ENCODE measurements around the gene SSBP2. TPM values are rescaled to one million over a fixed set of nuclear protein-coding genes. Genes with fewer than 3 reads are reported as not detected.
"Not testable (repeated sequence)": the region's sequence is repeated elsewhere in the genome, so short reads cannot be mapped to it uniquely, and the experiment has no call there.

Gene SSBP2
- total RNA-seq, 1 donor from 2014 or later, result 85.8 TPM

DNA sequence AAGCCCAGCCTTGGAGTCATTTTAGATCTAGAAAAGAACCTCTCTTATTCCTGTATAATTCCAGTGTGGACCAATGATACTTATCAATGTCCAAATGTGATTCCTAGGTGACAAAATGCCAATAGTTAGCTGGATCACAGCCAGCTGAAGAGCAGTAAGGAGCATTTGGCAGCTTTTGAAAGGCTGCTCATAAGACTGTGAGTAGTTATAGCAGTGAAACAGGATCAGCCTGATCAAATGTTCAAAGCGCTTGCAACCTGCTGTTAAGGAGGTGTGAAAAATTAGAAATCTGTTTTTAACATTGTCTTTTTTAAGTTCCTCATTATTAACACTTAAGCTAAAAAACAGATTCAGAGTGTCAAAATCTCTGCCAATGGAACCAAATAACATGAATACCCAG lies 85.1 kb downstream of the SSBP2 start:
- Mint-ChIP-seq H3K27ac (no peak overlapping the region), H3K4me3 (no peak overlapping the region), H3K27me3 (ENCODE audit: low read depth) (no peaks in the 10 kb centered on the region)

DNA sequence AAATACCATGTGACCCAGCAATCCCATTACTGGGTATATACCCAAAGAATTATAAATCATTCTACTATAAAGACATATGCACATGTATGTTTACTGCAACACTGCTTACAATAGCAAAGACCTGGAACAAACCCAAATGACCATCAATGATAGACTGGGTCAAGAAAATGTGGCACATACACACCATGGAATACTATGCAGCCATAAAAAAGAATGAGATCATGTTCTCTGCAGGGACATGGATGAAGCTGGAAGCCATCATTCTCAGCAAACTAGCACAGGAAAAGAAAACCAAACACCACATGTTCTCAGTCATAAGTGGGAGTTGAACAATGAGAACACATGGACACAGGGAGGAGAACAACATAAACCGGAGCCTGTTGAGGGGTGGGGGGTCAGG lies 90.3 kb downstream of the SSBP2 start:
- peaks cover 29% of the 10 kb centered on the region for H3K9me3 Mint-ChIP-seq
- H3K27ac Mint-ChIP-seq, result peak overlapping the region; percentile 17
- not testable (repeated sequence) for DNase-seq (ENCODE audit: low spot score in 2 of 2, unreplicated experiment in 2 of 2); H3K27me3 Mint-ChIP-seq (ENCODE audit: low read depth); H3K4me3 Mint-ChIP-seq
- peaks cover 25% of the 10 kb centered on the region for H3K36me3 Mint-ChIP-seq
- H3K4me1 Mint-ChIP-seq, result peaks cover 14% of the 10 kb centered on the region

More for the DNA sequence above, 85.1 kb downstream of the SSBP2 start:
- Mint-ChIP-seq H3K9me3 (peaks cover 10% of the 10 kb centered on the region), H3K4me1 (peaks cover 5% of the 10 kb centered on the region), H3K36me3 (peaks cover 14% of the 10 kb centered on the region)
- TF ChIP-seq, protein P1, sequence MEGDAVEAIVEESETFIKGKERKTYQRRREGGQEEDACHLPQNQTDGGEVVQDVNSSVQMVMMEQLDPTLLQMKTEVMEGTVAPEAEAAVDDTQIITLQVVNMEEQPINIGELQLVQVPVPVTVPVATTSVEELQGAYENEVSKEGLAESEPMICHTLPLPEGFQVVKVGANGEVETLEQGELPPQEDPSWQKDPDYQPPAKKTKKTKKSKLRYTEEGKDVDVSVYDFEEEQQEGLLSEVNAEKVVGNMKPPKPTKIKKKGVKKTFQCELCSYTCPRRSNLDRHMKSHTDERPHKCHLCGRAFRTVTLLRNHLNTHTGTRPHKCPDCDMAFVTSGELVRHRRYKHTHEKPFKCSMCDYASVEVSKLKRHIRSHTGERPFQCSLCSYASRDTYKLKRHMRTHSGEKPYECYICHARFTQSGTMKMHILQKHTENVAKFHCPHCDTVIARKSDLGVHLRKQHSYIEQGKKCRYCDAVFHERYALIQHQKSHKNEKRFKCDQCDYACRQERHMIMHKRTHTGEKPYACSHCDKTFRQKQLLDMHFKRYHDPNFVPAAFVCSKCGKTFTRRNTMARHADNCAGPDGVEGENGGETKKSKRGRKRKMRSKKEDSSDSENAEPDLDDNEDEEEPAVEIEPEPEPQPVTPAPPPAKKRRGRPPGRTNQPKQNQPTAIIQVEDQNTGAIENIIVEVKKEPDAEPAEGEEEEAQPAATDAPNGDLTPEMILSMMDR (IDR thresholded peaks at IDR 0.05; ENCODE audit: unreplicated experiment), result no peak
- no peak for DNase-seq (ENCODE audit: low spot score in 2 of 2, unreplicated experiment in 2 of 2)

DNA sequence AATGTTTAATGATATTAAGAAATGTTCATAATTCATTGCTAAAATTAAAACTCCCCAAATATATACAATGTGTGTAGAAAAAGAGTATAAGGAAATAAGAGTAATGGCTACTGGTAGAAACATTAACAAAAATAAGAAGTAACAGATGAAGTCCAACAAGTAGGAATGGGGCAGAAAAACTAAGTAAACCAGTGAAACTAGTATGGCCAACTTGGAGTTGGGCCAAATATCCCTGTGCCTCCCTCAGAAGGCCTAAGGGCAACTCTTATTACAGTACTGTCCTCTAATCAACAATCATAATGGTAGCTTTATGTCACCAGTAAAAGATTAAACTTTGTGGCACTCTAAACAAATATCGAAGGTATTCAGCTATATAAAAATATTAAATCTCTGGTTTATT lies 93.5 kb downstream of the SSBP2 start:
- Mint-ChIP-seq H3K4me3 (no peak overlapping the region), H3K9me3 (peaks cover 39% of the 10 kb centered on the region), H3K27ac (peak overlapping the region; percentile 75), H3K27me3 (ENCODE audit: low read depth) (no peaks in the 10 kb centered on the region), H3K4me1 (peaks cover 14% of the 10 kb centered on the region), H3K36me3 (peaks cover 39% of the 10 kb centered on the region)
- TF ChIP-seq, protein P1 (IDR thresholded peaks at IDR 0.05; ENCODE audit: unreplicated experiment), result no peak
- DNase-seq (ENCODE audit: low spot score in 2 of 2, unreplicated experiment in 2 of 2), result no peak

DNA sequence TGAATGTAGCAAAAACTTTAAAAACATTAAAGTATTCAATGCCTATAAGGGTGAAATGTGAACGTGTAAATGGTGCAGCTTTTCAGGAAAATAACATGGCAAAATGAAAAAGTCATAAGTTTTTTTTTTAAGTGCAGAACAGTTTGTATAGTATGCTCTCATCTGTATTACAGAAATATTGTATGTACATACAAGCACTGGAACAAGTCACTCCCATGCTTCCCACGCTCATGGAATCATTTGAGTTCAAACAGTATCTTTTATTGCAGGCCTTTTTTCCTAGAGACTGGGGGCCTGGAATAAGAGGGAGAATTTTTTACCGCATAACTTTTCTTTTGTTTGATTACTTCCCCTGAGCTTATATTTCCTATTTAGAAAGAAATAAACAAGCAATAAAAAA lies 94.1 kb downstream of the SSBP2 start:
- peaks cover 38% of the 10 kb centered on the region for H3K9me3 Mint-ChIP-seq
- peaks cover 14% of the 10 kb centered on the region for H3K4me1 Mint-ChIP-seq
- peaks cover 37% of the 10 kb centered on the region for H3K36me3 Mint-ChIP-seq
- H3K27me3 Mint-ChIP-seq (ENCODE audit: low read depth), result no peaks in the 10 kb centered on the region
- TF ChIP-seq, protein P1 (IDR thresholded peaks at IDR 0.05; ENCODE audit: unreplicated experiment), result no peak
- no peak overlapping the region for H3K4me3 Mint-ChIP-seq
- peak overlapping the region; percentile 25 for H3K27ac Mint-ChIP-seq
- no peak for DNase-seq (ENCODE audit: low spot score in 2 of 2, unreplicated experiment in 2 of 2)

DNA sequence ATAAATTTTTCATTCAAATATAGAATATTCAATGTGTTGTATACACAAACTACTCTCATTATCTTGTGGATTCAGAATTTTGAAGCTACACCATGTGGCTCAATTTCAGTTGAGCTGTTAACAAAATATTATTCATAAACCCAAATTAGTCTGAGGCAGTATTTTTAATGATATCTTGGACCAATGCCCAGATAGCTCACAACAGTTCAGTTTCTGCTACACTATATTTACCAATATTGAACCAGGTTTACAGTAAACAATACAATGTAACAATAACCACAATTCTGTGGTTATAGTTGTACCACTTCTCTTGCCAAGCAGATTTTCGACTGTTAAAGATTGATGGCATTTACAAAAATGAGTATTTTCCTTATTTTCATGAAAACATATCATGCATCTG lies 99.9 kb downstream of the SSBP2 start:
- H3K27ac Mint-ChIP-seq, result no peak overlapping the region
- H3K4me1 Mint-ChIP-seq, result no peaks in the 10 kb centered on the region
- H3K4me3 Mint-ChIP-seq, result no peak overlapping the region
- TF ChIP-seq, protein P1 (IDR thresholded peaks at IDR 0.05; ENCODE audit: unreplicated experiment), result no peak
- no peak for DNase-seq (ENCODE audit: low spot score in 2 of 2, unreplicated experiment in 2 of 2)
- H3K36me3 Mint-ChIP-seq, result peaks cover 23% of the 10 kb centered on the region
- H3K27me3 Mint-ChIP-seq (ENCODE audit: low read depth), result no peaks in the 10 kb centered on the region
- peaks cover 11% of the 10 kb centered on the region for H3K9me3 Mint-ChIP-seq

DNA sequence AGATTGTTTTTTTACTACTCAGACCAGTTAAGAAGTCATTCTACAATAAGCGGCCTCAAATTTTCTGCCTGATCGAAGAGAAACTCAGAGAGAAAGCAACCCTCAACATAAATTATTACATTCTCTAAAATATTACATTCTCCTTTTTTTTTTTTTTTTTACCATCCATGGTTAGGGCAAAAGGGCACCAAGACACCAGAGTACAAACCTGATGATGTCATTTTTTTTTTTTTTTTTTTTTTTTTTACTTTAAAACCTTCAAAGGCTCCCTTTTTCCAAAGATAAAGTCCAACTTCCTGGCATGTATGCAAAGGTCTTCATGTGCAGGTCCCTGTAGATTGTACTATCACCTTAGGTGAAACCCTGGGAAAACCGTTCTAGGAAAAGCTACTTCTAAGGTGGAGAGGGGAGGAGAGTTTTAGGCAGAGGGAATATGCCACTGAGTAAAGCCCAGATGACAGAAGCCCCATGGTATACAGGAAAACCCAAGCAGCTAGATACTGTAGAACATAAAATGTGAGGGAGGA lies 104.4 kb downstream of the SSBP2 start:
- Mint-ChIP-seq H3K27ac (no peak overlapping the region), H3K4me3 (no peak overlapping the region), H3K4me1 (peaks cover 6% of the 10 kb centered on the region), H3K9me3 (no peaks in the 10 kb centered on the region), H3K36me3 (peaks cover 13% of the 10 kb centered on the region), H3K27me3 (ENCODE audit: low read depth) (no peaks in the 10 kb centered on the region)
- no peak for DNase-seq (ENCODE audit: low spot score in 2 of 2, unreplicated experiment in 2 of 2)
- TF ChIP-seq, protein P1 (IDR thresholded peaks at IDR 0.05; ENCODE audit: unreplicated experiment), result no peak

Data from mesothelial cell of epicardium (in vitro differentiated cells).